Measurements from ENCODE around the gene RNF26.

DNA sequence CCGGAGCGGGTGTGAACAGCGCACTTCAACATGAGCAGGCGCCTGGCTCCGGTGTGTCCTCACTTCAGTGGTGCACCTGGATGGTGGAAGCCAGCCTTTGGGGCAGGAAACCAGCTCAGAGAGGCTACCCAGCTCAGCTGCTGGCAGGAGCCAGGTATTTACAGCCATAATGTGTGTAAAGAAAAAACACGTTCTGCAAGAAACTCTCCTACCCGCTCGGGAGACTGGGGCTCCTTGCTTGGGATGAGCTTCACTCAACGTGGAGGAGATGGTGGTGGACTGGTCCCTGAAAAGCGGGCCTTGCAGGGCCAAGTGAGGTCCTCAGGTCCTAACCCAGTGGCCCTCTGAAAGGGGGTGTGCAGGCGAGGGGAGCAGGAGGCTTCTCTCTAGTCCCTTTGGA, 24.9 kb upstream of the RNF26 start:
- TF ChIP-seq, protein P1, sequence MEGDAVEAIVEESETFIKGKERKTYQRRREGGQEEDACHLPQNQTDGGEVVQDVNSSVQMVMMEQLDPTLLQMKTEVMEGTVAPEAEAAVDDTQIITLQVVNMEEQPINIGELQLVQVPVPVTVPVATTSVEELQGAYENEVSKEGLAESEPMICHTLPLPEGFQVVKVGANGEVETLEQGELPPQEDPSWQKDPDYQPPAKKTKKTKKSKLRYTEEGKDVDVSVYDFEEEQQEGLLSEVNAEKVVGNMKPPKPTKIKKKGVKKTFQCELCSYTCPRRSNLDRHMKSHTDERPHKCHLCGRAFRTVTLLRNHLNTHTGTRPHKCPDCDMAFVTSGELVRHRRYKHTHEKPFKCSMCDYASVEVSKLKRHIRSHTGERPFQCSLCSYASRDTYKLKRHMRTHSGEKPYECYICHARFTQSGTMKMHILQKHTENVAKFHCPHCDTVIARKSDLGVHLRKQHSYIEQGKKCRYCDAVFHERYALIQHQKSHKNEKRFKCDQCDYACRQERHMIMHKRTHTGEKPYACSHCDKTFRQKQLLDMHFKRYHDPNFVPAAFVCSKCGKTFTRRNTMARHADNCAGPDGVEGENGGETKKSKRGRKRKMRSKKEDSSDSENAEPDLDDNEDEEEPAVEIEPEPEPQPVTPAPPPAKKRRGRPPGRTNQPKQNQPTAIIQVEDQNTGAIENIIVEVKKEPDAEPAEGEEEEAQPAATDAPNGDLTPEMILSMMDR (conservative IDR thresholded peaks at IDR 0.05): no peak
- no peak for TF ChIP-seq ZFX (IDR thresholded peaks at IDR 0.05)
